ENCODE measurements around the gene IQUB. TPM values are rescaled to one million over a fixed set of nuclear protein-coding genes. Genes with fewer than 3 reads are reported as not detected.

The IQUB gene
- total RNA-seq, 2 donors from 2014 or later, result 1.3 to 1.6 TPM

DNA sequence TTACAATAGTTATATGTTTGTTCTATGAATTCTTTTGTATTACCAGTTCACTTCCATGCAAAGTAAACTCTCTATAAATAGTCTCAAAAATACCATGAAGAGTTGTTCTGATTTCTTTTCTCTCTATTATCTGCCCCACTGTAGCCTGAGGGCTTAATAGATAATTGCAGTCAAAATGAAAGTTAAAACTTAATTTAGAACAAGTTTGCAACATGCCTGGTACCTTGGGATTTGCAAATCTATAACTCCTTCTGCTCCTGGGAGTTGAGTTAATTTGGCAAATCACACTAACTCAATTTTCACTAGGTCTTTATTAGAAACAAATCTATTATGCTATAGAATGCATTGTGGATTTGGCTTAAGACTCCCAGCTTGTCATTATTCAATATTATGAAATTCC, 45.0 kb upstream of the IQUB start:
- Histone ChIP-seq H3K4me1 (no peaks in the 10 kb centered on the region), H3K27ac (no peak overlapping the region), H3K9me3 (no peaks in the 10 kb centered on the region), H3K4me3 (no peak overlapping the region), H3K27me3 (no peaks in the 10 kb centered on the region), H3K36me3 (replicated peaks in 1 of 2; ENCODE audit: insufficient read depth in 1 of 2, low read depth in 2 of 2) (no peaks in the 10 kb centered on the region)
- intact Hi-C loops (cut with DNase I), result no loop called here
- ATAC-seq (no peak), DNase-seq (no peak)
- TF ChIP-seq POLR2A (IDR thresholded peaks at IDR 0.05), result no peak
- TF ChIP-seq, protein P1, sequence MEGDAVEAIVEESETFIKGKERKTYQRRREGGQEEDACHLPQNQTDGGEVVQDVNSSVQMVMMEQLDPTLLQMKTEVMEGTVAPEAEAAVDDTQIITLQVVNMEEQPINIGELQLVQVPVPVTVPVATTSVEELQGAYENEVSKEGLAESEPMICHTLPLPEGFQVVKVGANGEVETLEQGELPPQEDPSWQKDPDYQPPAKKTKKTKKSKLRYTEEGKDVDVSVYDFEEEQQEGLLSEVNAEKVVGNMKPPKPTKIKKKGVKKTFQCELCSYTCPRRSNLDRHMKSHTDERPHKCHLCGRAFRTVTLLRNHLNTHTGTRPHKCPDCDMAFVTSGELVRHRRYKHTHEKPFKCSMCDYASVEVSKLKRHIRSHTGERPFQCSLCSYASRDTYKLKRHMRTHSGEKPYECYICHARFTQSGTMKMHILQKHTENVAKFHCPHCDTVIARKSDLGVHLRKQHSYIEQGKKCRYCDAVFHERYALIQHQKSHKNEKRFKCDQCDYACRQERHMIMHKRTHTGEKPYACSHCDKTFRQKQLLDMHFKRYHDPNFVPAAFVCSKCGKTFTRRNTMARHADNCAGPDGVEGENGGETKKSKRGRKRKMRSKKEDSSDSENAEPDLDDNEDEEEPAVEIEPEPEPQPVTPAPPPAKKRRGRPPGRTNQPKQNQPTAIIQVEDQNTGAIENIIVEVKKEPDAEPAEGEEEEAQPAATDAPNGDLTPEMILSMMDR (IDR thresholded peaks at IDR 0.05), result no peak

DNA sequence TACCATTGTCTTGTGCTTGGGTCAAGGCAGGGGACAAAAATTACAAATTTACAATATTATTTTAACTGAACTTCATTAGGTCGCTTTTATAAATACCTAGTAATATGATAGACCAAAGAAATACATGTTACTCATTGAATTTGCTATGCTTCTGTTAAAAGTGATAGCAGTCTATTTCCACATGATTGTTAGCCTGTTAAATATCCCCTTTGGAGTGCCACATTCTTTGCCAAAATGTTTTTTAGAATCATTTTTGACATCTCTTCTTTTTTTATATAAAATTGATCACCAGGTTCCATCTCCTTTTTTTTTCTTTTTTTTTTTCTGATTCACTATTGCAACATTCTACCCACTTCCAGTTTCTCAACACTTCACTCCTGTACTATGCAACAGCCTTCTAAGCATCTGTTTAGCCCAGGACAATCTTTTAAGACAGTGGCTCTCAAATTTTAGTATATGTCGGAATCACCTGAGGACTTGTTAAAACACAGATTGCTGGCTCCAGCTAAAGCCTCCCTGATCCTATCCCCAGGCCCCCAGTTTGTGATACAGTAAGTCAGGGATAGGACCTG, 39.6 kb upstream of the IQUB start:
- no peaks in the 10 kb centered on the region for H3K9me3 ChIP-seq
- H3K4me1 ChIP-seq, result no peaks in the 10 kb centered on the region
- ATAC-seq, result no peak
- H3K27me3 ChIP-seq, result no peaks in the 10 kb centered on the region
- no peak overlapping the region for H3K27ac ChIP-seq
- intact Hi-C loops (cut with DNase I), result no loop called here
- H3K36me3 ChIP-seq (replicated peaks in 1 of 2; ENCODE audit: insufficient read depth in 1 of 2, low read depth in 2 of 2), result no peaks in the 10 kb centered on the region
- H3K4me3 ChIP-seq, result no peak overlapping the region
- DNase-seq, result no peak
- WGBS, 2 donors, result 79 to 82% methylated on average over 2 of the region's 2 CpGs
- TF ChIP-seq, protein P1 (IDR thresholded peaks at IDR 0.05), result no peak
- no peak for TF ChIP-seq POLR2A (IDR thresholded peaks at IDR 0.05)

DNA sequence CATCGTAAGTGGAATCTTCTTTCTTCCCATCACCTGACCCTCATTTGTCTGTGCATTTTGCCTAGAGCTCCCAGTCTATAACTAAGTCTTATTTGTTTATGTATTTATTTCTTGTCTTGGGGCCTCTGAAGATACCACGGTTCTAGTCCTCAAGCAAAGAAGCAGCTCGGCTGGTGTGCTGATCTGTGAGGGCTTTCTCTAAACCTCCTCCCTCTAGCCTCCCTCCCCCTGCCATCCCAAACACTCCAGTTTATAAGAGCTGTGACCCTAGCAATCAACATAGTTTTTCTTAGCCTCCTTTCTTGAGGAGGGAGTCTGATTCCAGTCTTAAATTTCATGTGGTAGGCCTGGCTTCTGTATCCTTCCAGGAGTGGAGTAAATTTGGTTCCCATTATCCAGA, 38.9 kb upstream of the IQUB start:
- intact Hi-C loops (cut with DNase I), result no loop called here
- Histone ChIP-seq H3K4me3 (no peak overlapping the region), H3K27me3 (no peaks in the 10 kb centered on the region), H3K9me3 (no peaks in the 10 kb centered on the region), H3K4me1 (no peaks in the 10 kb centered on the region), H3K27ac (no peak overlapping the region), H3K36me3 (replicated peaks in 1 of 2; ENCODE audit: insufficient read depth in 1 of 2, low read depth in 2 of 2) (no peaks in the 10 kb centered on the region)
- 82 to 83% methylated on average over 3 of the region's 3 CpGs for WGBS, 2 donors
- no peak for TF ChIP-seq POLR2A (IDR thresholded peaks at IDR 0.05)
- TF ChIP-seq, protein P1 (IDR thresholded peaks at IDR 0.05), result no peak
- ATAC-seq, result no peak
- no peak for DNase-seq

DNA sequence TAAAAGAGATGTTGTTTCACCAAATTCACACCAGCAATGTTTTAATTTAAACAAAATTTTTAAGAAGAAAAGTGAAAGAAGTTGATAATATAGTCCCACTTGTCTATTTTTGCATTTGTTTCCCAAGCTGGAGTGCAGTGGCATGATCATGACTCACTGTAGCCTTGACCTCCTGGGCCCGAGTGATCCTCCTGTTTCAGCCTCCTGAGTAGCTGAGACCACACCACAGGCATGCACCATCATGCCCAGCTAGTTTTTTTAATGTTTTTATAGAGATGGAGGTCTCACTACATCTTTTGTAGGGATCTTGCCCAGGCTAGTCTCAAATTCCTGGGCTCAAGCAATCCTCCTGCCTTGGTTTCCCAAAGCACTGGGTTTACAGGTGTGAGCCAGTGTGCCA, 37.3 kb upstream of the IQUB start:
- H3K36me3 ChIP-seq (replicated peaks in 1 of 2; ENCODE audit: insufficient read depth in 1 of 2, low read depth in 2 of 2), result no peaks in the 10 kb centered on the region
- intact Hi-C loops (cut with DNase I), result no loop called here
- H3K4me1 ChIP-seq, result no peaks in the 10 kb centered on the region
- H3K9me3 ChIP-seq, result no peaks in the 10 kb centered on the region
- DNase-seq (no peak), ATAC-seq (no peak)
- 90% methylated on average over 1 of the region's 1 CpG for WGBS, 2 donors
- no peak overlapping the region for H3K4me3 ChIP-seq
- no peak overlapping the region for H3K27ac ChIP-seq
- TF ChIP-seq, protein P1 (IDR thresholded peaks at IDR 0.05), result no peak
- no peaks in the 10 kb centered on the region for H3K27me3 ChIP-seq

DNA sequence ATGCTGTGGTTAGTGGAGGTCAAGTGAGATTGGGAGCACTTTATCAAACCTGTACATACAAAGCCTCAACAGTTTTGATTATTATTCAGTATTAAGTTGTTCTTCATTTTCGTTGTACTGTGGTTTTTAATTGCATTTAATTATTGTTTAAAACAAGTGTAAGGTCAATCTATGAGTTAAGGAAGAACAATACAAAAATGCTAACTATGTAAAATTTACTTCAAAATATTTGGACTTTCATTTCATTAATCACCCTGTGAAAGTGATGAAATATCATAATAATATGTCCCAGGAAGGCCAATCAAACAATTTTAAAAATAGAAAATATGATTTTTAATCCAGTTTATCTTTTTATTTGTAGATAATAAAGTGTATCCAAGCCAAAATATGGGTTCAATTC, 36.8 kb upstream of the IQUB start:
- TF ChIP-seq, protein P1 (IDR thresholded peaks at IDR 0.05), result no peak
- no peak for TF ChIP-seq POLR2A (IDR thresholded peaks at IDR 0.05)
- Histone ChIP-seq H3K27me3 (no peaks in the 10 kb centered on the region), H3K4me3 (no peak overlapping the region), H3K36me3 (replicated peaks in 1 of 2; ENCODE audit: insufficient read depth in 1 of 2, low read depth in 2 of 2) (no peaks in the 10 kb centered on the region), H3K4me1 (no peaks in the 10 kb centered on the region), H3K9me3 (no peaks in the 10 kb centered on the region), H3K27ac (no peak overlapping the region)
- no peak for DNase-seq
- intact Hi-C loops (cut with DNase I), result no loop called here
- WGBS, 2 donors, result 26 to 38% methylated on average over 1 of the region's 1 CpG
- no peak for ATAC-seq

All from body of pancreas (tissue), 4 donors.